Naive B cell (primary cell): ENCODE measurements around the gene ADCY2. TPM values are rescaled to one million over a fixed set of nuclear protein-coding genes. Genes with fewer than 3 reads are reported as not detected.
A peak's percentile ranks its signal among the peaks of the same experiment; 100 is the strongest.

Source experiments
- ATAC-seq, 2 donors: fragments of 150-1000 bp; cut with Tn5 transposase; 2 replicates each; pipeline ENCODE4 v1.10.0; 2021; ENCODE audit warnings: low read depth in 2 of 2, mild to moderate bottlenecking in 2 of 2, moderate library complexity in 2 of 2
- DNase-seq: peaks from one replicate; pipeline ENCODE4 v3.0.0; 2022
- H3K27ac Mint-ChIP-seq, 6 donors: one replicate each; pipeline ENCODE4 v1.8.0; 2020 to 2022; ENCODE audit warnings: mild to moderate bottlenecking in 6 of 6, mixed read lengths in 6 of 6, moderate library complexity in 5 of 6, inconsistent platforms in 2 of 6
- H3K27me3 Mint-ChIP-seq, 3 donors: one replicate each; pipeline ENCODE4 v1.8.0; 2021 to 2022; ENCODE audit warnings: mixed read lengths in 3 of 3, mild to moderate bottlenecking in 1 of 3
- H3K36me3 Mint-ChIP-seq, 2 donors: one replicate each; pipeline ENCODE4 v1.8.0; 2020 to 2022; ENCODE audit warnings: mixed read lengths in 2 of 2, inconsistent platforms in 1 of 2, mild to moderate bottlenecking in 1 of 2
- H3K4me1 Mint-ChIP-seq, 3 donors: one replicate each; pipeline ENCODE4 v1.8.0; 2020 to 2022; ENCODE audit warnings: mixed read lengths in 3 of 3, inconsistent platforms in 1 of 3, mild to moderate bottlenecking in 1 of 3, moderate library complexity in 1 of 3
- H3K4me3 Mint-ChIP-seq, 8 donors: one replicate each; pipeline ENCODE4 v1.8.0; 2020 to 2022; ENCODE audit warnings: mild to moderate bottlenecking in 8 of 8, mixed read lengths in 8 of 8, moderate library complexity in 8 of 8, inconsistent platforms in 2 of 8
- H3K9me3 Mint-ChIP-seq, 7 donors: one replicate each; pipeline ENCODE4 v1.8.0; 2020 to 2022; ENCODE audit warnings: mixed read lengths in 7 of 7, mild to moderate bottlenecking in 5 of 7, inconsistent platforms in 2 of 7, moderate library complexity in 1 of 7
- polyA plus RNA-seq, 6 donors: library from polyadenylated mRNA; unstranded; fragments of 300-500 nt; fragmentation: Illumina TruSeq; gene quantifications; one replicate each; pipeline ENCODE4 v1.2.3, GENCODE V29; 2021; ENCODE audit warnings: low read depth in 6 of 6

ADCY2 gene
- polyA plus RNA-seq, 6 donors from 2014 or later, result not detected

DNA sequence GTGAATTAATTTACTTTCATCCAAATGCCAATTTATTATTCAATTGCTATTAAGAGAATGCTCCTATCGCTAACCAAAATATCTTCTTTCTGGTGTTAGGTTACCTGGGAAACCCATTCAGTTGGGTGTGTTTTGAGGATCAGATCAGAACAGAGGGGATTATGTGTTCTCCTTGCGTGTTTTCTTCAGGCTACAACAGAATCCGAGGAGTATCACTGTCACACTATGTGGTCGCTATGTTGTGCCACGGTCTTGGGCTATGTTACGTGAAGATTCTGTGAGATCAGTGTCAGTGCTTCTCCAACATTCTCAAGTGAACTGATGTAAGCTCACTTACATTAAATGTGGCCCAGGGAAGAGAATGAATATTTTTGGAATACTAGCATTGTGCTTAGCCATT is 39.0 kb downstream of the ADCY2 start:
- Mint-ChIP-seq H3K9me3 (peaks cover 0 to 5% (median 3%) of the 10 kb centered on the region in 7 donors), H3K4me3 (no peak overlapping the region), H3K27me3 (no peaks in the 10 kb centered on the region), H3K27ac (no peak overlapping the region), H3K36me3 (no peaks in the 10 kb centered on the region), H3K4me1 (no peaks in the 10 kb centered on the region)
- ATAC-seq (no peak), DNase-seq (no peak)

DNA sequence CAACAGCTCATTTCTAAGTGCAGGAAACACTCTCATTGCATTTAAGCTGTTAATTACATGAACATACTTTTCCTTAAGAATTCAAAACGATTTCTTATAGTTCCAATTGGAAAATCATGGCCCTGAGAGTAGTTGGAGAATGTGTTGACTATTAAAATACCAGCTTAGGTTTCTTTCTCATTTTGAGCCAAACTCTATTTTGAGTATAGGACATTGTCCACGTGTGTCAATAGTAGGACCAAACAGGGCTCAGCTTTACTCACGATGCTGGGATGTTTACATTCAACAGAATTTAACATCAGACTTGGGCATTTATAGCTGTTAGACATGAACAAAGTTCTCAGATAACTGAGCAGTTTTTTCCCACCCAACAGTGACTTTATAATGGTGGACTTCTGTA is 39.6 kb downstream of the ADCY2 start:
- no peak for DNase-seq
- H3K27ac Mint-ChIP-seq, result no peak overlapping the region

DNA sequence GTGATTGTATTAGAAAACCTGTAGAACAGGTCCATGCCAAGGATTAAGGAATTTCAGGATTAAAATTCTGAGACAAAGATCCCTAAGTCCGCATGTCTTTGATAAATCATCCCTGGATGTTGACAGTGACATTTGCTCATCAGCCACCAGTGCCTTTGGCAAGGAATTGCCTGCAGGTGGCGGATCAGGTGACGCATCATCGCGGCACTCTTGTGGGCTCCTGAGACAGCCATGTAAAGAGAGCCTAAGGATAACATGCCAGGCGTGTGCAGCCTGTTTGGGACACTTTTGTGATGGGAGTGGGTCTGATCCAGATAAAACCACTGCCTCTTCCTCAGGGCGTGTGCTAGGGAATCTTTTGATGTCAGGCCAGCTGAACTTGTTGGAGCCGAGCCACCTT is 40.6 kb downstream of the ADCY2 start:
- DNase-seq (no peak), ATAC-seq (no peak)
- no peaks in the 10 kb centered on the region for H3K36me3 Mint-ChIP-seq
- H3K27ac Mint-ChIP-seq, result no peak overlapping the region
- H3K4me1 Mint-ChIP-seq, result no peaks in the 10 kb centered on the region
- peaks cover 0 to 5% (median 3%) of the 10 kb centered on the region in 7 donors for H3K9me3 Mint-ChIP-seq
- H3K4me3 Mint-ChIP-seq, result no peak overlapping the region
- no peaks in the 10 kb centered on the region for H3K27me3 Mint-ChIP-seq

More for the DNA sequence above, 39.6 kb downstream of the ADCY2 start:
- no peak for ATAC-seq
- H3K27me3 Mint-ChIP-seq, result no peaks in the 10 kb centered on the region
- no peaks in the 10 kb centered on the region for H3K4me1 Mint-ChIP-seq
- peaks cover 0 to 5% (median 3%) of the 10 kb centered on the region in 7 donors for H3K9me3 Mint-ChIP-seq
- H3K36me3 Mint-ChIP-seq, result no peaks in the 10 kb centered on the region
- H3K4me3 Mint-ChIP-seq, result no peak overlapping the region

DNA sequence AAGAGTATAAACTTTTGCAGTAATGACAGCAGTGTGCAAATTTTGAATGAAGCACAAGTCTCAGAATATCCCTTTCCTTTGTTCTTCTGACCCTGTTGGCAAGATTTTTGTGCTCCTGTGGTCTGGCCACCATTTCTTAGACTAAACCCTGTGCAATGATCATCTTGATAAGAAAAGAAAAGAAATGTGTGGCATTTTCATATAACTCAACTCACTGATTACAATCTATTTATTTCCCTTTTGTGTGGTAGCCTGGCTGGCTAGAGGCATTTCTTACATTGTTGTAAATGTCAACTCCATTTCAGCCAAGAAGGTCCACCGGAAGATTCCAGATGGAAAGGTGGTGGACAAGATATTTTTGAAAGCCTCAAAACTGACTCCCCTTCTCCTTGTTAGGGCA is 41.9 kb downstream of the ADCY2 start:
- Mint-ChIP-seq H3K9me3 (peaks cover 0 to 5% (median 0%) of the 10 kb centered on the region in 7 donors), H3K4me3 (no peak overlapping the region), H3K27me3 (no peaks in the 10 kb centered on the region), H3K36me3 (no peaks in the 10 kb centered on the region), H3K27ac (no peak overlapping the region), H3K4me1 (no peaks in the 10 kb centered on the region)
- ATAC-seq, result no peak
- no peak for DNase-seq

DNA sequence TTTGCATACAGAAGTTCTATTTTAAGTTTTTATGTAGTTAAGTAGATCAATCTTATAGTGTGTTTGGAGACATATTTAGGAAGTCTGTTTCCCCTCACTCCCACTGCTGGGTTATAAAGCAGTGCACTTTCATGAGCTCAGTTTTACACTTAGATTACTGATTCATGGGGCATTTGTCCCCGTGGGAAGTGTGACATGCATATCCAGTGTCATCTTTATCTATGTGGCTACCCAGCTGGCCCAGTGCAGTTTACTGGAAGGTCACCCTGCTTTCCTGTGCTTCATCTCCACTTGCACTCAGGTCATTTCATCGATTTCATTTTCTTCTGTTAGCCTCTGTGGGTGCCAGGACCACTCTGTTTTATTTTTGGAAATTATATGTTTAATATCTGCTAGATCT is 49.1 kb downstream of the ADCY2 start:
- no peaks in the 10 kb centered on the region for H3K27me3 Mint-ChIP-seq
- no peaks in the 10 kb centered on the region for H3K36me3 Mint-ChIP-seq
- peak overlapping the region in 1 of 8 donors; percentile 1 for H3K4me3 Mint-ChIP-seq
- H3K9me3 Mint-ChIP-seq, result peaks cover 0 to 4% (median 0%) of the 10 kb centered on the region in 7 donors
- no peaks in the 10 kb centered on the region for H3K4me1 Mint-ChIP-seq
- ATAC-seq (no peak), DNase-seq (no peak)
- no peak overlapping the region for H3K27ac Mint-ChIP-seq

DNA sequence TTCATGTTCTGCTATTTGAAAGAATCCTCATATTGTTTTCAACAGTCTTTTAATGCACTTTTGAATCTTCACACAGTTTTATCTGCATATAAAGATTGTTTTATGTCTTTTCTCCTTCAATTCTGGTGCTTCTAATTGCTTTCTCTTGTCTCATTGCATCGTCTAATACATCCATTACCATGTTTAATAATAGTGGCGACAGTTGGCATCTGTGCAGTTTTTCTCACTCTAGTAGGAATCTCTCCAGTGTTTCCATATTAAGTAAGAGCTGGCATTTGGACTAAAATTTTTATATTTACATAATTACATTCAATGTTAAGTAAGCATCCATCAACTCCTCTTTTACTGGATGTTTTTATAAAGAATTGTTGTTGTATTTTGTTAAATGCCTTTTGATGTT is 49.9 kb downstream of the ADCY2 start:
- Mint-ChIP-seq H3K27ac (no peak overlapping the region), H3K9me3 (peaks cover 0 to 4% (median 0%) of the 10 kb centered on the region in 7 donors), H3K36me3 (no peaks in the 10 kb centered on the region), H3K4me3 (no peak overlapping the region), H3K4me1 (no peaks in the 10 kb centered on the region), H3K27me3 (no peaks in the 10 kb centered on the region)
- ATAC-seq (no peak), DNase-seq (no peak)

DNA sequence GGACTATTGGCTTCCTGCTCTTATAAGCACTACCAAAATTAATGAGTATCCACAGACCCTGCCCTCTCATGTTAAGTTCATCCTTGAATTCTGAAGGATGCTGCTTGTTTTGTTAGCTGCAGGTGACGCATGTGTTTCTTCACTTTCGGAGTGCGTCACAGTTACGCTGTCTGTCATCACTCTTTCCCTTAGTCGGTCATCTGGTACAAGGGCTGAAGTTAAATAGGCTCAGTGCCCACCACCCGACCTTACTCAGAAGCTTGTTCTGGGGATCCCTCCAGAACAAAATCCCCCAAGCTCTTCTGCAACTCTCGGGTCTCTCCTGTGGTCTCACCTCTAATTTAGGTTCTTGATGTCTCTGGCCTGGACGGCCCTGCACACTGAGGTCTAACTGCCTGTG is 51.0 kb downstream of the ADCY2 start:
- H3K4me3 Mint-ChIP-seq, result no peak overlapping the region
- peaks cover 0 to 6% (median 0%) of the 10 kb centered on the region in 7 donors for H3K9me3 Mint-ChIP-seq
- H3K27me3 Mint-ChIP-seq, result no peaks in the 10 kb centered on the region
- no peaks in the 10 kb centered on the region for H3K36me3 Mint-ChIP-seq
- ATAC-seq (no peak), DNase-seq (no peak)
- H3K4me1 Mint-ChIP-seq, result no peaks in the 10 kb centered on the region
- H3K27ac Mint-ChIP-seq, result peak overlapping the region in 1 of 6 donors; percentile 23

DNA sequence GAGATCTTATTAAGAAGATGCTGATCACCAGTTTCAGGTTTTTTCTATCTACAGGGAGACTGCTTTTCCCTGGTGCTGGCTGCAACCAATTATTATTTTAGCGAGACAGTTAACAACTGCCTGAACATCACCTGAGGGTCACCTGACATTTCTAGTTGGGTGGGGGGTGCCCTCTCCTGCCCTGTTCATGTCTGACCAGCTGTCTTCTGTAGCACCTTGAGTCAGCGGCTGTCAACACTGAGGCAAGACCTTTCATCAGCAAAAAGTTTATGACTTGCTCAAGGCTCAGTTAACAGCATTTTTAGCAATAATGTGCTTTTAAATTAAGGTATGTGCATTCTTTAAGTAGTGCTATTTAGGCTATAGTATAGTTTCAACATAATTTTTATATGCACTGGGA is 58.0 kb downstream of the ADCY2 start:
- Mint-ChIP-seq H3K9me3 (peaks cover 0 to 11% (median 3%) of the 10 kb centered on the region in 7 donors), H3K36me3 (no peaks in the 10 kb centered on the region), H3K4me3 (no peak overlapping the region), H3K4me1 (no peaks in the 10 kb centered on the region), H3K27ac (no peak overlapping the region), H3K27me3 (no peaks in the 10 kb centered on the region)
- no peak for ATAC-seq
- DNase-seq, result no peak

DNA sequence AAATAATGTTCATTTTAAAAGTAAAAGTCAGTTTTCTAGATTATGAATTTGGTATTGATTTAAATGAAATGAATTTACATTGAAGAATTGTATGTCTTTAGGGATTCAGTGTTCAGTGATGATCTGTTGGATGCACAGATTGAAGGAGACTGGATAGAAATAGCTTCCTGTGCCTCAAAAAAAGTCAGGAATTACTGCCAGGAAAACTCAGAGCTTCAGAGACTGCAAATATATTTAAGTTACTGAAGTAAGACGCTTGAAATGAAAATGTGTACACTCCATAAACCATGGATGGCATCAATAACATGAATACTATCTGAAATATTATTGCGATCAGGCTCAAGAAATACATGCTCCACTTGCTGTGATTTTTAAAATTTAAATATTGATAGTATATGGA is 60.3 kb downstream of the ADCY2 start:
- DNase-seq (no peak), ATAC-seq (no peak)
- Mint-ChIP-seq H3K4me3 (no peak overlapping the region), H3K9me3 (peaks cover 0 to 11% (median 3%) of the 10 kb centered on the region in 7 donors), H3K36me3 (no peaks in the 10 kb centered on the region), H3K4me1 (no peaks in the 10 kb centered on the region), H3K27ac (no peak overlapping the region), H3K27me3 (no peaks in the 10 kb centered on the region)

DNA sequence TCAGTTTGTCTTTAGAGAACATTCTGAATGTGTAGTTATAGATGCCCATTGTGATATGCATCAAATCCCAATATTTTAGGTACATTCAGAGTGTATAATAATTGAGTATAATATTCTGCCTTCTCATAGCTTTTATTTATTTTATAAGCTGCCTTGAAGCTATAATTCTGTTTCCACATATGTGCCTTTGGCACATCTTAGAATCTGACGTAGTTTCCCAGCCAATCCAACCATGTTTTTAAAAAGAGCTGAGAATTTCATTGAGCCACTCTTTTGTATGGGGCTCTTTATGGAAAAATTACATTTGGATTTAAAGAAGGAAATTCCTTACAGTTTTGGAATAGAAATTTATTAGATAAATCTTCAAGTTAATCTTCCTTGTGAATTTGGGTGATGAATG is 65.4 kb downstream of the ADCY2 start:
- no peaks in the 10 kb centered on the region for H3K27me3 Mint-ChIP-seq
- H3K4me1 Mint-ChIP-seq, result no peaks in the 10 kb centered on the region
- H3K4me3 Mint-ChIP-seq, result no peak overlapping the region
- ATAC-seq (no peak), DNase-seq (no peak)
- no peak overlapping the region for H3K27ac Mint-ChIP-seq
- H3K9me3 Mint-ChIP-seq, result peaks cover 2 to 8% (median 4%) of the 10 kb centered on the region in 7 donors
- no peaks in the 10 kb centered on the region for H3K36me3 Mint-ChIP-seq

DNA sequence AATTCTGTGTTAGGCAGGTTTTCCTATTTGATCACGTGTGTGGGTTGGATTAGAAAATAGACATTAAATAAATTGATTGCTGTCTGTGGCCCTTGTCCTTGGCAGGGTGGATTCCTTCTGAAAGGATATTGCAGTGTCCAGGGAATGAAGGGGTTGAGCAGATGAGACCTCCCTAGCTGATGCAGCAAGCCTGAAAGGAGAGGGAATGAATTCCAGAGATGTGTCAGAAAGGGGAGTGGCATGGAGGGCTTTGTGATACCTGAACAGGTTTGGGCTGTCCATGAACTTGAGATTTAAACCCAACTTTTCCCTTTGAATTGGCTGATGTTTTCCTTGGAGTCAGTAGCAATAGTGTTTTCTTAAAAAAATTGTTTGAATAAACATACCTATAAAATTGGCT is 66.8 kb downstream of the ADCY2 start:
- Mint-ChIP-seq H3K36me3 (no peaks in the 10 kb centered on the region), H3K27ac (no peak overlapping the region), H3K27me3 (no peaks in the 10 kb centered on the region), H3K4me1 (no peaks in the 10 kb centered on the region), H3K4me3 (no peak overlapping the region), H3K9me3 (peaks cover 2 to 8% (median 4%) of the 10 kb centered on the region in 7 donors)
- no peak for ATAC-seq
- DNase-seq, result no peak

DNA sequence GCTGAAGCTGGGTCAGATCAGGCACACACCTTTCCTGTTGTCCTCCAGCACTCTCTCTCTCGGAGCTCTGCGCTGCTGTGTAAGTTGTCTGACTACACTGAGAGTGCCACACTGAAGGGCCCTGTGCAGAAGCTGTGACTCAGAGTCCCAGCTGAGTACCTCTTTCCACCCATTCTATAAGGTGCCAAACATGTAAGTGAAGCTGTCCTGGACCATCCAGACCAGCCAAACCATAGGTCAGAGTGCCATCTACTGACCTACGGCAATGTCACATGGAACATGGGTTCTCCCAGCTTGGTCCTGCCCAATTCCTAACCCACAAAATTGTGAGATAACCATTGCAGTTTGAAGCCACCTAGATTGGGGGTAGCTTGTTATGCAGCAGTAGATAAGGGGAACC is 68.2 kb downstream of the ADCY2 start:
- Mint-ChIP-seq H3K9me3 (peaks cover 2 to 8% (median 4%) of the 10 kb centered on the region in 7 donors), H3K36me3 (no peaks in the 10 kb centered on the region), H3K4me1 (no peaks in the 10 kb centered on the region), H3K4me3 (no peak overlapping the region), H3K27me3 (no peaks in the 10 kb centered on the region), H3K27ac (no peak overlapping the region)
- DNase-seq (no peak), ATAC-seq (no peak)

DNA sequence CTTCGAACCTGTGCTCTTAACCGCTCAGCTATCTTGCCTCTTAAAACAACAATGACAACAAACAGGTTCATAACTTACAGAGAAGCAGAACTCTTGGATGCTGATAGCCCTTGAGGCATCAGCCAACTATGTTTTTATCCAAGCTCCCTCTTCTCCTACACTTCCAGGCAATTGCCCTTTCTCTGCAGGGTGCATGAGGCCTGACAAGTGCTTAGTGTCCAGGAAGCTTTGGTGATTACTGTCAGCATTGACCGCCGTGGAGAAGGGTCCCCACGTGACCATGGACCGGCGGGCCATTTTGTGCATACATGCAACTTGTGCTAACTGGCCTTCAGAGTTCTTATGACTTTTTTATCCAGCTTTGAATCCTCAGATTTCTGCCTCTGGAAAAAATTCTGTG is 71.2 kb downstream of the ADCY2 start:
- no peaks in the 10 kb centered on the region for H3K4me1 Mint-ChIP-seq
- H3K27me3 Mint-ChIP-seq, result no peaks in the 10 kb centered on the region
- no peak overlapping the region for H3K4me3 Mint-ChIP-seq
- no peak overlapping the region for H3K27ac Mint-ChIP-seq
- peaks cover 4 to 14% (median 8%) of the 10 kb centered on the region in 7 donors for H3K9me3 Mint-ChIP-seq
- no peak for ATAC-seq
- H3K36me3 Mint-ChIP-seq, result no peaks in the 10 kb centered on the region
- DNase-seq, result no peak

DNA sequence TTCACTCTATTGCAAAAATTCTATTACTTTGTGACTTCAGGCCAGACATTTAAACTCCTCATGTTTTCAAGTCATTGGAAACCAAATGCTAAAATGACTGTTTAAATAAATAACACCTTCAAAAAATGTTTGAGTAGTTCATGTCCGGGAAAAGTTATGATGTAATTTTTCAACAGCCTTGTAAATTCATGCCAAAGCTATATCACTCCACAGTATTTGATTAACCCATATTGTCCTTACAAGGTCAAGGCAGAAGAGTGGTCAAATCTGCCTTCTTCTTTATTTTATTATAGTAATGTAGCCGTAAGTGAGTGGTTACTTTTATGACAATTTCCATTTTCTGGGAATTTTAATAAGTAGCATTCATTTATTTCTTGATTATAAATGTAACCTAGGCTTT is 72.8 kb downstream of the ADCY2 start:
- H3K9me3 Mint-ChIP-seq, result peaks cover 4 to 21% (median 8%) of the 10 kb centered on the region in 7 donors
- no peak for DNase-seq
- H3K27ac Mint-ChIP-seq, result no peak overlapping the region

DNA sequence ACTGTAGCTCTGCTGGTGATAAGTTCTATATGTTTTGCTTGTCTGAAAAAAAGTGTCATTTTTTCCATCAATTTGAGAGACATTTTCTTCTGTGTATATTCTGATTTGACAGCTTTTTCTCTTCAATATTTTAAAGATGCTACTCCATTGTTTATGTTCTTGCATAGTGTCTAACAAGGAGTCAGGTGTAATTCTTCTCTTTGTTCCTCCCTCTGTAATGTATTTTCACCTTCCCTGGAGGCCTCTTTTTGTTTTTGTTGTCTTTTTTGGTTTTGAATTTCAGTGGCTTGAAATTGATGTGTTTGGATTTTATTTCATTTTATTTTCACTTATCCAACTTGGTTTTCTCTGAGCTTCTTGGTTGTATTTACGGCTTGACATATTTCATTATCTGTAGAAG is 75.8 kb downstream of the ADCY2 start:
- H3K9me3 Mint-ChIP-seq, result peaks cover 0 to 16% (median 10%) of the 10 kb centered on the region in 7 donors
- no peak overlapping the region for H3K4me3 Mint-ChIP-seq
- no peaks in the 10 kb centered on the region for H3K27me3 Mint-ChIP-seq
- no peaks in the 10 kb centered on the region for H3K36me3 Mint-ChIP-seq
- no peak for DNase-seq
- H3K4me1 Mint-ChIP-seq, result no peaks in the 10 kb centered on the region
- no peak for ATAC-seq
- H3K27ac Mint-ChIP-seq, result peak overlapping the region in 1 of 6 donors; percentile 26

More for the DNA sequence above, 72.8 kb downstream of the ADCY2 start:
- no peaks in the 10 kb centered on the region for H3K27me3 Mint-ChIP-seq
- H3K4me1 Mint-ChIP-seq, result no peaks in the 10 kb centered on the region
- no peak overlapping the region for H3K4me3 Mint-ChIP-seq
- H3K36me3 Mint-ChIP-seq, result no peaks in the 10 kb centered on the region
- no peak for ATAC-seq
